ENCODE results near the gene CMTM2.

- TF ChIP-seq EZH2phosphoT487 (IDR thresholded peaks at IDR 0.05; ENCODE audit: borderline replicate concordance) = no peak
- TF ChIP-seq CTCF (conservative IDR thresholded peaks at IDR 0.05; ENCODE audit: low read length) = no peak
Measured at GRCh38 chr16:66534376-66534799, 44.9 kb upstream of the CMTM2 start.

Measured in Loucy (cell line).